Measurements from ENCODE around the gene AGL. TPM values are rescaled to one million over a fixed set of nuclear protein-coding genes. Genes with fewer than 3 reads are reported as not detected.

AGL gene
- total and polyA plus RNA-seq, 2 of the 8 experiments (the other 6 are each of a cell fraction or from before 2014, with no cell fraction given), result 2.7 to 19.2 TPM

GRCh38 chr1:99887890-99888289 is 37.7 kb downstream of the AGL start:
- Histone ChIP-seq H3K4ac (replicated peaks; ENCODE audit: insufficient read length, low read depth, low read length) (no peak overlapping the region), H2BK120ac (replicated peaks; ENCODE audit: low read depth, low read length) (no peak overlapping the region), H3K4me3 (ENCODE audit: extremely low read depth in 1 of 4, insufficient read depth in 2 of 4, low read depth in 3 of 4, low read length in 4 of 4) (no peak overlapping the region), H3K27me3 (replicated peaks in 1 of 4; ENCODE audit: control insufficient read depth in 3 of 4, extremely low read depth in 1 of 4, insufficient read depth in 3 of 4, low read length in 3 of 4) (peaks cover 0 to 1% (median 0%) of the 10 kb centered on the region in 4 experiments; a peak in 1 of 7 replicates), H4K5ac (ENCODE audit: insufficient read length, low read depth, low read length) (no peak overlapping the region), H3K14ac (ENCODE audit: insufficient read length) (no peak overlapping the region), H2BK15ac (ENCODE audit: low read length) (no peak overlapping the region), H3K4me2 (ENCODE audit: insufficient read depth in 1 of 2, low read depth in 2 of 2, low read length in 2 of 2) (no peak overlapping the region), H2BK20ac (ENCODE audit: low read length) (no peak overlapping the region), H3K18ac (ENCODE audit: extremely low read depth, low read length) (no peak overlapping the region), H3K36me3 (ENCODE audit: control insufficient read depth in 2 of 4, insufficient read depth in 4 of 4, low read length in 3 of 4) (peaks cover 0 to 40% (median 9%) of the 10 kb centered on the region in 4 experiments; a peak in 4 of 8 replicates), H3K4me1 (replicated peaks in 1 of 4; ENCODE audit: control insufficient read depth in 3 of 4, insufficient read depth in 4 of 4, low read length in 3 of 4) (no peaks in the 10 kb centered on the region), H4K8ac (ENCODE audit: extremely low read depth, insufficient read depth, low read length) (no peak overlapping the region), H3K79me1 (ENCODE audit: low read depth, low read length) (no peaks in the 10 kb centered on the region), H3K27ac (ENCODE audit: low read depth, low read length) (no peak overlapping the region), H3K23ac (ENCODE audit: insufficient read length) (no peak overlapping the region), H4K91ac (replicated peaks; ENCODE audit: insufficient read length, low read length) (no peak overlapping the region), H2AK5ac (ENCODE audit: low read depth, low read length) (no peak overlapping the region), H4K20me1 (replicated peaks in 1 of 2; ENCODE audit: control insufficient read depth in 1 of 2, insufficient read depth in 2 of 2, low read length in 2 of 2) (no peaks in the 10 kb centered on the region), H2AFZ (ENCODE audit: low read length) (no peak overlapping the region), H2BK5ac (ENCODE audit: low read depth, low read length) (no peak overlapping the region), H3K79me2 (ENCODE audit: control insufficient read depth in 1 of 2, insufficient read depth in 2 of 2, low read length in 2 of 2) (no peaks in the 10 kb centered on the region), H3K9me3 (ENCODE audit: insufficient read depth in 2 of 2, low read depth in 1 of 2, low read length in 1 of 2) (peaks cover 6 to 7% of the 10 kb centered on the region in 2 experiments; a peak in 2 of 4 replicates), H3K56ac (replicated peaks; ENCODE audit: insufficient read length, low read depth, low read length) (no peak overlapping the region), H3K9ac (replicated peaks in 1 of 4; ENCODE audit: extremely low read depth in 1 of 4, low read depth in 3 of 4, low read length in 3 of 4) (no peak overlapping the region), H2BK12ac (ENCODE audit: low read depth, low read length) (no peak overlapping the region), H3K23me2 (ENCODE audit: low read depth, low read length) (no peaks in the 10 kb centered on the region)
- 91% methylated on average over 2 of the region's 2 CpGs; no CpG with 5 or more reads in 1 of the 2 experiments for WGBS, 2 experiments (ENCODE audit: extremely low coverage in 1 of 2, insufficient coverage in 1 of 2, insufficient read length in 1 of 2, insufficient replicate concordance in 2 of 2, low coverage in 1 of 2, low lambda C conversion rate in 2 of 2, missing lambda C conversion rate in 1 of 2)
- POLR2A ChIA-PET (ENCODE audit: partially characterized antibody), result no interaction called here
- no peak for DNase-seq (ENCODE audit: low read depth in 1 of 2, low spot score in 2 of 2)
- TF ChIP-seq TAF7 (optimal IDR thresholded peaks at IDR 0.05; ENCODE audit: borderline replicate concordance, low read depth, low read length), result no peak
- CTCF ChIA-PET (ENCODE audit: partially characterized antibody), result no interaction called here
- peak; percentile 13 for FAIRE-seq
